Stimulated activated CD8-positive, alpha-beta memory T cell treated with anti-CD3 and anti-CD28 coated beads, Interleukin-15, amount 100 ng/mL, for 4 hours (primary cell): ENCODE data around the gene EFCAB9.
"Not testable (repeated sequence)": the region's sequence is repeated elsewhere in the genome, so short reads cannot be mapped to it uniquely, and the experiment has no call there.

ENCODE experiments used
- DNase-seq, 2 donors: peaks; one replicate each; pipeline ENCODE4 v3.0.0-alpha.2; 2020; ENCODE audit warnings: low read depth in 2 of 2

EFCAB9 gene

GRCh38 chr5:172193872-172194271 lies at the start of gene EFCAB9:
Gene EFCAB9 (plus strand): TSS chr5:172194172. CDS start chr5:172194173, 1 bp downstream.
- DNase-seq = no peak

- no peak for DNase-seq
Measured at GRCh38 chr5:172144291-172144815, 49.6 kb upstream of the EFCAB9 start.

- DNase-seq = no peak
Measured at GRCh38 chr5:172144931-172145869, 48.8 kb upstream of the EFCAB9 start.

- DNase-seq = no peak
Measured at GRCh38 chr5:172145870-172146747, 47.9 kb upstream of the EFCAB9 start.

- DNase-seq = no peak
Measured at GRCh38 chr5:172146748-172147092, 47.3 kb upstream of the EFCAB9 start.

GRCh38 chr5:172147857-172148256 lies 46.1 kb upstream of the EFCAB9 start:
- no peak for DNase-seq

- DNase-seq = no peak
Measured at GRCh38 chr5:172148381-172148780, 45.6 kb upstream of the EFCAB9 start.

GRCh38 chr5:172149073-172149472 lies 44.9 kb upstream of the EFCAB9 start:
- no peak for DNase-seq

- not testable (repeated sequence) for DNase-seq
Measured at GRCh38 chr5:172149481-172149880, 44.5 kb upstream of the EFCAB9 start.

GRCh38 chr5:172150514-172151425 lies 43.2 kb upstream of the EFCAB9 start:
- no peak for DNase-seq

- no peak for DNase-seq
Measured at GRCh38 chr5:172151661-172152210, 42.2 kb upstream of the EFCAB9 start.

- no peak for DNase-seq
Measured at GRCh38 chr5:172153695-172154094, 40.3 kb upstream of the EFCAB9 start.

GRCh38 chr5:172155101-172155500 lies 38.9 kb upstream of the EFCAB9 start:
- DNase-seq = not testable (repeated sequence)

GRCh38 chr5:172156541-172156994 lies 37.4 kb upstream of the EFCAB9 start:
- no peak for DNase-seq

- no peak for DNase-seq
Measured at GRCh38 chr5:172159016-172159415, 35.0 kb upstream of the EFCAB9 start.

- DNase-seq = no peak
Measured at GRCh38 chr5:172160506-172160905, 33.5 kb upstream of the EFCAB9 start.

- DNase-seq = no peak
Measured at GRCh38 chr5:172162323-172162986, 31.5 kb upstream of the EFCAB9 start.

GRCh38 chr5:172162987-172163343 lies 31.0 kb upstream of the EFCAB9 start:
- DNase-seq = no peak

GRCh38 chr5:172163346-172163745 lies 30.6 kb upstream of the EFCAB9 start:
- no peak for DNase-seq

- no peak for DNase-seq
Measured at GRCh38 chr5:172164769-172165212, 29.2 kb upstream of the EFCAB9 start.
